GM23338 (cell line): ENCODE results near the gene SEC63. TPM values are rescaled to one million over a fixed set of nuclear protein-coding genes. Genes with fewer than 3 reads are reported as not detected.
"Not testable (repeated sequence)": the region's sequence is repeated elsewhere in the genome, so short reads cannot be mapped to it uniquely, and the experiment has no call there.

Experiments
- ATAC-seq: fragments of 200-7000 bp; cut with Tn5 transposase; 3 replicates; pipeline ENCODE4 v1.9.1; 2020
- DNase-seq: peaks from one replicate; pipeline ENCODE4 v3.0.0-alpha.2; 2015; ENCODE audit warnings: low spot score
- H2AFZ ChIP-seq: fragments of 200-600 bp; sonication (generic); 2 replicates; pipeline ENCODE4 v1.8.0; 2016; ENCODE audit warnings: antibody characterized with exemption, mild to moderate bottlenecking, moderate library complexity
- H3F3A ChIP-seq: fragments of 200-600 bp; sonication (generic); replicated peaks from 2 replicates; pipeline ENCODE4 v1.8.0; 2017; ENCODE audit warnings: antibody characterized with exemption, mixed run types, low read depth
- H3K27ac ChIP-seq: fragments of 200-600 bp; sonication (generic); 2 replicates; pipeline ENCODE4 v1.6.1; 2016; ENCODE audit warnings: low read depth
- H3K27me3 ChIP-seq: fragments of 200-600 bp; sonication (generic); 2 replicates; pipeline ENCODE4 v1.8.0; 2016; ENCODE audit warnings: mild to moderate bottlenecking, mixed run types, moderate library complexity; ENCODE audit not compliant: insufficient read depth
- H3K36me3 ChIP-seq: fragments of 200-600 bp; sonication (generic); 2 replicates; pipeline ENCODE4 v1.8.0; 2016; ENCODE audit warnings: mild to moderate bottlenecking; ENCODE audit not compliant: insufficient read depth
- H3K4me1 ChIP-seq: fragments of 200-600 bp; sonication (generic); 2 replicates; pipeline ENCODE4 v1.8.0; 2016; ENCODE audit warnings: mild to moderate bottlenecking, moderate library complexity; ENCODE audit not compliant: insufficient read depth
- H3K4me2 ChIP-seq: fragments of 200-600 bp; sonication (generic); 2 replicates; pipeline ENCODE4 v1.7.1; 2017; ENCODE audit warnings: mixed run types
- H3K4me3 ChIP-seq: fragments of 200-600 bp; sonication (generic); 2 replicates; pipeline ENCODE4 v1.6.1; 2016; ENCODE audit warnings: mixed run types
- H3K79me2 ChIP-seq: fragments of 200-600 bp; sonication (generic); replicated peaks from 2 replicates; pipeline ENCODE4 v1.8.0; 2017; ENCODE audit warnings: mild to moderate bottlenecking; ENCODE audit not compliant: insufficient read depth
- H3K9me2 ChIP-seq: fragments of 200-600 bp; sonication (generic); 2 replicates; pipeline ENCODE4 v1.8.0; 2017; ENCODE audit not compliant: insufficient read depth
- H4K20me1 ChIP-seq: fragments of 200-600 bp; sonication (generic); replicated peaks from 2 replicates; pipeline ENCODE4 v1.8.0; 2017; ENCODE audit warnings: mild to moderate bottlenecking; ENCODE audit not compliant: insufficient read depth
- H3K27ac Mint-ChIP-seq: 2 replicates; pipeline ENCODE4 v1.8.0; 2020; ENCODE audit warnings: inconsistent platforms, mild to moderate bottlenecking, moderate library complexity, mixed read lengths
- H3K27me3 Mint-ChIP-seq: 3 replicates; pipeline ENCODE4 v1.8.0; 2022; ENCODE audit warnings: low read depth, mild to moderate bottlenecking, moderate library complexity, mixed read lengths, inconsistent platforms; ENCODE audit not compliant: insufficient read depth, poor library complexity
- H3K36me3 Mint-ChIP-seq: 3 replicates; pipeline ENCODE4 v1.8.0; 2021; ENCODE audit warnings: low read depth, mild to moderate bottlenecking, inconsistent platforms, moderate library complexity, mixed read lengths
- H3K4me1 Mint-ChIP-seq: 3 replicates; pipeline ENCODE4 v1.8.0; 2020; ENCODE audit warnings: mild to moderate bottlenecking, inconsistent platforms, mixed read lengths
- H3K4me3 Mint-ChIP-seq: 3 replicates; pipeline ENCODE4 v1.8.0; 2021; ENCODE audit warnings: moderate library complexity, mild to moderate bottlenecking, inconsistent platforms, mixed read lengths
- H3K9me3 Mint-ChIP-seq: 3 replicates; pipeline ENCODE4 v1.8.0; 2020; ENCODE audit warnings: moderate library complexity, mild to moderate bottlenecking, inconsistent platforms, mixed read lengths
- CREB1 ChIP-seq: fragments of 250-450 bp; sonication (Bioruptor Pico); IDR thresholded peaks from 2 replicates; pipeline ENCODE4 v1.5.0; 2020; ENCODE audit warnings: low read depth, mild to moderate bottlenecking, moderate library complexity
- CTCF ChIP-seq, 2 experiments: fragments of 200-600 bp in 1 of 2; sonication (generic) in 1 of 2; conservative IDR thresholded peaks; 2 replicates each; pipeline versions ENCODE4 v1.5.1 to v1.6.1; 2016 to 2017; ENCODE audit warnings: antibody characterized with exemption in 2 of 2, low read depth in 2 of 2, mild to moderate bottlenecking in 2 of 2, moderate library complexity in 1 of 2
- ETS1 ChIP-seq: IDR thresholded peaks from 2 replicates; pipeline ENCODE4 v1.6.1; 2016; ENCODE audit warnings: antibody characterized with exemption
- EZH2phosphoT487 ChIP-seq: fragments of 200-600 bp; sonication (generic); IDR thresholded peaks from one replicate; pipeline ENCODE4 v1.8.1; 2018; ENCODE audit warnings: antibody characterized with exemption; ENCODE audit not compliant: unreplicated experiment
- JUNB ChIP-seq: IDR thresholded peaks from one replicate; pipeline ENCODE4 v1.6.1; 2016; ENCODE audit warnings: antibody characterized with exemption; ENCODE audit not compliant: unreplicated experiment
- POLR2AphosphoS5 ChIP-seq: IDR thresholded peaks from 2 replicates; pipeline ENCODE4 v1.6.1; 2016; ENCODE audit warnings: antibody characterized with exemption, low read depth
- STAT1 ChIP-seq: IDR thresholded peaks from one replicate; pipeline ENCODE4 v1.6.1; 2016; ENCODE audit warnings: antibody characterized with exemption; ENCODE audit not compliant: unreplicated experiment
- ZNF114 ChIP-seq: fragments of 250-450 bp; sonication (Bioruptor Pico); IDR thresholded peaks from 2 replicates; pipeline ENCODE4 v1.5.0; 2020; ENCODE audit warnings: mild to moderate bottlenecking, moderate library complexity
- ZNF331 ChIP-seq: fragments of 250-450 bp; sonication (Bioruptor Pico); IDR thresholded peaks from 2 replicates; pipeline ENCODE4 v1.5.0; 2020; ENCODE audit warnings: low read depth, mild to moderate bottlenecking, moderate library complexity
- ZNF462 ChIP-seq: fragments of 250-450 bp; sonication (Bioruptor Pico); IDR thresholded peaks from 2 replicates; pipeline ENCODE4 v1.5.0; 2020; ENCODE audit warnings: mild to moderate bottlenecking, moderate library complexity
- polyA plus RNA-seq: library from polyadenylated mRNA; unstranded; fragments of >200 nt; fragmentation: Nextera tagmentation; extraction: Ambion mirVana; gene quantifications from 2 replicates; pipeline ENCODE4 v1.2.1, GENCODE V29; 2016
- total RNA-seq: library from RNA; depleted of rRNA; stranded (reverse); fragments of >200 nt; shearing (Covaris generic); gene quantifications from 2 replicates; pipeline ENCODE4 v1.2.3, GENCODE V29; 2014

The SEC63 gene
- total and polyA plus RNA-seq, 2 experiments from 2014 or later, result 48.2 to 124 TPM

GRCh38 chr6:107871976-107872375 is 86.0 kb downstream of the SEC63 start (continued):
- no peak for TF ChIP-seq ZNF462 (CRISPR knock-in tag)

GRCh38 chr6:107871512-107871911 is 86.5 kb downstream of the SEC63 start:
- H3F3A ChIP-seq, H3K27me3 ChIP-seq, H2AFZ ChIP-seq, H3K4me3 ChIP-seq, H3K4me3 Mint-ChIP-seq, H4K20me1 ChIP-seq, H3K27ac ChIP-seq, ATAC-seq, H3K27ac Mint-ChIP-seq, H3K79me2 ChIP-seq, H3K27me3 Mint-ChIP-seq, H3K4me2 ChIP-seq, DNase-seq, H3K9me3 Mint-ChIP-seq, H3K9me2 ChIP-seq, H3K4me1 ChIP-seq: not testable (repeated sequence)
- peaks cover 20% of the 10 kb centered on the region; the same call in 1 of the 2 replicates for H3K36me3 ChIP-seq
- H3K4me1 Mint-ChIP-seq, result peaks cover 12% of the 10 kb centered on the region
- H3K36me3 Mint-ChIP-seq, result peaks cover 32% of the 10 kb centered on the region

GRCh38 chr6:107871016-107871415 is 87.0 kb downstream of the SEC63 start:
- peaks cover 6% of the 10 kb centered on the region; the same call in 1 of the 2 replicates for H3K4me1 ChIP-seq
- peaks cover 3% of the 10 kb centered on the region for H3K27me3 Mint-ChIP-seq
- H3K79me2 ChIP-seq, result no peaks in the 10 kb centered on the region
- no peak overlapping the region for H3K4me2 ChIP-seq
- no peaks in the 10 kb centered on the region for H3K9me3 Mint-ChIP-seq
- peak overlapping the region; percentile 27; the same call in 1 of the 2 replicates for H3K27ac Mint-ChIP-seq
- no peak overlapping the region for H3K27ac ChIP-seq
- DNase-seq, result no peak
- no peak for ATAC-seq
- H2AFZ ChIP-seq, result no peak overlapping the region
- H3F3A ChIP-seq, result no peaks in the 10 kb centered on the region
- no peaks in the 10 kb centered on the region for H3K9me2 ChIP-seq
- peaks cover 15% of the 10 kb centered on the region for H3K4me1 Mint-ChIP-seq
- H4K20me1 ChIP-seq, result no peaks in the 10 kb centered on the region
- H3K27me3 ChIP-seq, result no peaks in the 10 kb centered on the region
- H3K36me3 ChIP-seq, result peaks cover 20% of the 10 kb centered on the region; the same call in 1 of the 2 replicates
- H3K4me3 ChIP-seq, result no peak overlapping the region
- H3K4me3 Mint-ChIP-seq, result no peak overlapping the region
- peaks cover 27% of the 10 kb centered on the region for H3K36me3 Mint-ChIP-seq
- TF ChIP-seq CREB1, result no peak
- no peak for TF ChIP-seq POLR2AphosphoS5
- no peak for TF ChIP-seq EZH2phosphoT487
- no peak for TF ChIP-seq JUNB
- TF ChIP-seq CTCF (conservative IDR thresholded peaks at IDR 0.05; ENCODE audit: low read depth in 2 of 2), result no peak
- no peak for TF ChIP-seq ZNF331 (CRISPR knock-in tag)
- TF ChIP-seq ZNF114 (CRISPR knock-in tag), result no peak
- TF ChIP-seq STAT1, result no peak
- TF ChIP-seq ETS1, result no peak
